ENCODE results near the gene GARIN3.

GARIN3 gene

GRCh38 chr5:157184117-157184670, 18.1 kb upstream of the GARIN3 start:
- DNase-seq, result no peak

- no peak for DNase-seq
These were observed 16.2 kb upstream of the GARIN3 start for GRCh38 chr5:157182143-157182757.

- peak in 5 of 6 experiments; percentile 29 to 80 (median 76) for DNase-seq
These were observed 14.6 kb upstream of the GARIN3 start, which contains the start of gene ITK for GRCh38 chr5:157180374-157181264. Gene ITK, plus strand, starts transcription at chr5:157180840. Its CDS starts 138 bp downstream, at chr5:157180978.

- peak in 2 of 6 experiments; percentile 51 to 53 for DNase-seq
These were observed 12.9 kb upstream of the GARIN3 start for GRCh38 chr5:157178966-157179365.

GRCh38 chr5:157177953-157178352, 11.9 kb upstream of the GARIN3 start:
- no peak for DNase-seq

GRCh38 chr5:157175071-157175612, 9.1 kb upstream of the GARIN3 start:
- no peak for DNase-seq

- DNase-seq, result peak; percentile 54 to 75 (median 70)
These were observed 6.3 kb upstream of the GARIN3 start for GRCh38 chr5:157172403-157172802.

- DNase-seq, result no peak
These were observed 2.2 kb upstream of the GARIN3 start for GRCh38 chr5:157168286-157168685.

GRCh38 chr5:157167214-157167621, 1.2 kb upstream of the GARIN3 start:
- DNase-seq, result no peak

- DNase-seq, result no peak
These were observed 396 bp downstream of the GARIN3 start for GRCh38 chr5:157165668-157166067.

- DNase-seq, result no peak
These were observed 803 bp downstream of the GARIN3 start for GRCh38 chr5:157165261-157165660.

- DNase-seq, result no peak
These were observed 1.5 kb downstream of the GARIN3 start for GRCh38 chr5:157164521-157164920.

GRCh38 chr5:157162919-157163510, 3.0 kb downstream of the GARIN3 start:
- DNase-seq, result no peak

GRCh38 chr5:157161996-157162395, 4.1 kb downstream of the GARIN3 start:
- no peak for DNase-seq

GRCh38 chr5:157160001-157160400, 6.1 kb downstream of the GARIN3 start:
- DNase-seq, result peak in 2 of 6 experiments; percentile 6 to 23

- DNase-seq, result peak; percentile 6 to 63 (median 39)
These were observed 6.8 kb downstream of the GARIN3 start for GRCh38 chr5:157159209-157159751.

- no peak for DNase-seq
These were observed 8.7 kb downstream of the GARIN3 start for GRCh38 chr5:157157293-157157891.

- no peak for DNase-seq
These were observed 10.8 kb downstream of the GARIN3 start for GRCh38 chr5:157155297-157155696.

GRCh38 chr5:157150995-157151394, 15.1 kb downstream of the GARIN3 start:
- no peak for DNase-seq

GRCh38 chr5:157148734-157149615, 17.1 kb downstream of the GARIN3 start:
- peak; percentile 46 to 88 (median 66) for DNase-seq
